Cardiac fibroblast (primary cell): Measurements from ENCODE around the gene ALG1.
"Not testable (repeated sequence)": the region's sequence is repeated elsewhere in the genome, so short reads cannot be mapped to it uniquely, and the experiment has no call there.

Experiments
- DNase-seq, 2 donors: peaks; one replicate each; pipeline versions ENCODE4 v3.0.0 to v3.0.0-alpha.2; 2010; ENCODE audit warnings: low read depth in 2 of 2
- H3K4me3 ChIP-seq, 2 donors: replicated peaks in 1 of 2; 1 replicate in 1 of 2; 2 replicates in 1 of 2; pipeline ENCODE4 v1.5.1; 2011; ENCODE audit warnings: low read depth in 2 of 2, low read length in 2 of 2, mild to moderate bottlenecking in 2 of 2, moderate library complexity in 1 of 2
- CTCF ChIP-seq: IDR thresholded peaks from one replicate; pipeline ENCODE4 v1.5.1; 2011; ENCODE audit warnings: low read depth, mild to moderate bottlenecking, low read length, inconsistent platforms

Gene ALG1

GRCh38 chr16:5044011-5044540 is 27.6 kb upstream of the ALG1 start:
- no peak for DNase-seq
- no peak for TF ChIP-seq CTCF
- no peak overlapping the region for H3K4me3 ChIP-seq

- not testable (repeated sequence) for DNase-seq, H3K4me3 ChIP-seq
Observed at GRCh38 chr16:5044581-5044980, 27.1 kb upstream of the ALG1 start.

- TF ChIP-seq CTCF: no peak
- H3K4me3 ChIP-seq: no peak overlapping the region
- no peak for DNase-seq
Observed at GRCh38 chr16:5045499-5046115, 26.0 kb upstream of the ALG1 start.

- no peak for TF ChIP-seq CTCF
- H3K4me3 ChIP-seq: no peak overlapping the region
- DNase-seq: no peak
Observed at GRCh38 chr16:5046914-5047313, 24.7 kb upstream of the ALG1 start.

DNA sequence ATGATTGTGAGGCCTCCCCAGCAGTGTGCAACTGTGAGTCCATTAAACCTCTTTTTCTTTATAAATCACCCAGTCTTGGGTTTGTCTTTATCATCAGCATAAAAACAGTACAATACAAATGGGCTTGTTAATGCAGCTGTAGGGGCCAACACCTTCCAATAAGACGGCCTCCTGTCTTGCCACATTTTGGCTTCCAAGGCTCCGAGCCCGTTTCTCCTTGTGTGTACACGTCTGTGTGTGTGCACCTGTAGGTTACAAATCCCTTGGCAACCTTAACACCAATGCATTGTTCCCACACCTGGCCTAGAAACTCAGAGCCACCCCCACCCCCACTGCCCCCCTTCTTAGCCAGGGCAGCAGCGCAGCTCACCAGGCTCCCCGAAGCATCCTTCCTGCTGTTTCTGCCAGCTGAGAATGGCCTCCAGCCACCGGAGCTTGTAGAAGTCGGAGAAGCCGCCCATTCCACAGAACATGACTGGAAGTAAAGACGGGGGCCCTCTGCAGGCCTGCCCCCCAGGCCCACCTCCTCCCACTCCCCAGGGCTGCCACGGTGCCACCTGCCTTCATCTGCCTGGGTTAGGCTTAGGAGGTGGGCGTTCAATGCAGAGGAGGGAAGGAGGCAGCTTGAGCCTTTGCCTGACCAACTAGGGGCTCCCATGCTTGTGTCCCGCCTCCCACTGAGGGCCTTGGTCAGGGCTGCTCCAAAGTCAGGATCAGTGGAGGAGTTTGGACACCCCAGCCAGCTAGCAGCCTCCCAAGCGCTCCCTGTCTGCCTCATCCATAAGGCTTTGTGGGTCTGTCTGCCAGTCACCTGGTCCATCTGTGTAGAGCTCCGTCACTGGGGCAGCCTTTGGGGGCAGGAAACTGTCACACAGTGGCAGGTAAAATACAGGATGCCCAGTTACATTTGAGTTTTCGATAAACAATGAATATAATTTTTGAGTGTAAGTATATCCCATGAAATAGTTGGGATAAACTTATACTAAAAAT is 16.5 kb upstream of the ALG1 start:
- no peak overlapping the region for H3K4me3 ChIP-seq
- no peak for TF ChIP-seq CTCF
- DNase-seq: no peak

GRCh38 chr16:5056352-5056751 is 15.3 kb upstream of the ALG1 start:
- TF ChIP-seq CTCF: peak; percentile 64
- H3K4me3 ChIP-seq: no peak overlapping the region
- DNase-seq: peak in 1 of 2 donors; percentile 43

GRCh38 chr16:5058476-5058875 is 13.2 kb upstream of the ALG1 start:
- H3K4me3 ChIP-seq: no peak overlapping the region
- DNase-seq: peak; percentile 23 to 30
- TF ChIP-seq CTCF: peak; percentile 47
